A549 (cell line): ENCODE results near the gene RAB30.

Experiments
- BHLHE40 ChIP-seq: IDR thresholded peaks from 2 replicates; pipeline ENCODE4 v1.6.1; 2012; ENCODE audit warnings: low read depth, low read length, inconsistent platforms
- CTCF ChIP-seq: fragments of >200 bp; sonication (Bioruptor Twin); formaldehyde crosslinking; IDR thresholded peaks from 3 replicates; pipeline ENCODE4 v1.5.1; 2016
- EHMT2 ChIP-seq: fragments of 200-600 bp; sonication (generic); IDR thresholded peaks from 2 replicates; pipeline ENCODE4 v1.6.1; 2016; ENCODE audit warnings: antibody characterized with exemption, low read depth, mild to moderate bottlenecking, moderate library complexity
- EP300 ChIP-seq, 2 experiments: fragments of >200 bp; sonication (Bioruptor Twin); formaldehyde crosslinking; IDR thresholded peaks; 2 replicates in 1 of 2; 3 replicates in 1 of 2; pipeline ENCODE4 v1.6.1; 2016 to 2017
- JUN ChIP-seq, 2 experiments: fragments of >200 bp; sonication (Bioruptor Twin); formaldehyde crosslinking; IDR thresholded peaks; 2 replicates in 1 of 2; 3 replicates in 1 of 2; pipeline ENCODE4 v1.6.1; 2016 to 2017
- MAFK ChIP-seq: fragments of 450-650 bp; IDR thresholded peaks from 2 replicates; pipeline ENCODE4 v1.6.1; 2014; ENCODE audit not compliant: partially characterized antibody
- NFE2L2 ChIP-seq: fragments of 150-350 bp; conservative IDR thresholded peaks from 2 replicates; pipeline ENCODE4 v1.6.1; 2014; ENCODE audit warnings: low read length
- POLR2A ChIP-seq: IDR thresholded peaks from 2 replicates; pipeline ENCODE4 v1.6.1; 2012; ENCODE audit warnings: mild to moderate bottlenecking, low read length
- POLR2AphosphoS2 ChIP-seq: conservative IDR thresholded peaks from 2 replicates; pipeline ENCODE4 v1.6.1; 2012; ENCODE audit warnings: low read length, improper control_type of control experiment, inconsistent platforms
- RCOR1 ChIP-seq: fragments of 150-350 bp; IDR thresholded peaks from 2 replicates; pipeline ENCODE4 v1.6.1; 2014; ENCODE audit warnings: antibody characterized with exemption, low read length, low read depth
- SMC3 ChIP-seq: fragments of >200 bp; sonication (Bioruptor Twin); formaldehyde crosslinking; IDR thresholded peaks from 3 replicates; pipeline ENCODE4 v1.6.1; 2018; ENCODE audit warnings: inconsistent platforms
- ZSCAN20 ChIP-seq: fragments of 250-450 bp; sonication (Bioruptor Pico); IDR thresholded peaks from 2 replicates; pipeline ENCODE4 v1.8.0; 2022; ENCODE audit warnings: mild to moderate bottlenecking, moderate library complexity
- TF ChIP-seq, protein P1 (sequence below): fragments of 450-650 bp; IDR thresholded peaks from 2 replicates; pipeline ENCODE4 v1.6.1; 2014; ENCODE audit warnings: antibody characterized with exemption

GRCh38 chr11:83119216-83119615 is 47.5 kb upstream of the RAB30 start:
- no peak for TF ChIP-seq POLR2A
- no peak for TF ChIP-seq EHMT2
- TF ChIP-seq CTCF: no peak
- no peak for TF ChIP-seq POLR2AphosphoS2
- TF ChIP-seq EP300 (IDR thresholded peaks at IDR 0.05): no peak
- no peak for TF ChIP-seq NFE2L2
- TF ChIP-seq, protein P1, sequence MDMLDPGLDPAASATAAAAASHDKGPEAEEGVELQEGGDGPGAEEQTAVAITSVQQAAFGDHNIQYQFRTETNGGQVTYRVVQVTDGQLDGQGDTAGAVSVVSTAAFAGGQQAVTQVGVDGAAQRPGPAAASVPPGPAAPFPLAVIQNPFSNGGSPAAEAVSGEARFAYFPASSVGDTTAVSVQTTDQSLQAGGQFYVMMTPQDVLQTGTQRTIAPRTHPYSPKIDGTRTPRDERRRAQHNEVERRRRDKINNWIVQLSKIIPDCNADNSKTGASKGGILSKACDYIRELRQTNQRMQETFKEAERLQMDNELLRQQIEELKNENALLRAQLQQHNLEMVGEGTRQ: no peak
- TF ChIP-seq RCOR1: no peak
- no peak for TF ChIP-seq SMC3
- TF ChIP-seq MAFK: no peak
- TF ChIP-seq JUN (IDR thresholded peaks at IDR 0.05): no peak
- no peak for TF ChIP-seq ZSCAN20
- TF ChIP-seq BHLHE40: no peak
